ENCODE data around the gene ADGRB3.
"Not testable (repeated sequence)": the region's sequence is repeated elsewhere in the genome, so short reads cannot be mapped to it uniquely, and the experiment has no call there.

Gene ADGRB3

DNA sequence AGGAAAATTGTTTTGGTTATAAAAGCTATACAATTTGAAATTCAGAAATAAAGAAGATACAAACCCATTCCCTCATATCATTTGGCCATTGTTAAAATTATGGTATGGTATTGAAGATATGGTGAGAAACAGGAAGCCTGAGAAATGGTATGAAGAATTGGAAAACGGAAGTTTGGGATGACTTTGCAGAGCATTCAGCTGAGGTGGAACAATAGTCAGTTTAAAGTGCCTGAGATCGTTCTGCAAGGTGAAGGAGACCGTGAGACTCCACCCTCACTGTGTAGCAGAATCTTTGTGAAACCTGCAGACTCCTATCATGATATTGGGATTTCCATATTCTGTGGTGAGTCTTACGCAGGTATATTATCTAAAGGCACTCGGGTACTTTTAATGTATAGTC is 97.3 kb downstream of the ADGRB3 start:
- Mint-ChIP-seq H3K27ac (no peak overlapping the region), H3K36me3 (no peaks in the 10 kb centered on the region), H3K4me1 (no peaks in the 10 kb centered on the region), H3K9me3 (peaks cover 14% of the 10 kb centered on the region), H3K4me3 (no peak overlapping the region)
- ATAC-seq (no peak), DNase-seq (ENCODE audit: low spot score in 2 of 2) (no peak)

DNA sequence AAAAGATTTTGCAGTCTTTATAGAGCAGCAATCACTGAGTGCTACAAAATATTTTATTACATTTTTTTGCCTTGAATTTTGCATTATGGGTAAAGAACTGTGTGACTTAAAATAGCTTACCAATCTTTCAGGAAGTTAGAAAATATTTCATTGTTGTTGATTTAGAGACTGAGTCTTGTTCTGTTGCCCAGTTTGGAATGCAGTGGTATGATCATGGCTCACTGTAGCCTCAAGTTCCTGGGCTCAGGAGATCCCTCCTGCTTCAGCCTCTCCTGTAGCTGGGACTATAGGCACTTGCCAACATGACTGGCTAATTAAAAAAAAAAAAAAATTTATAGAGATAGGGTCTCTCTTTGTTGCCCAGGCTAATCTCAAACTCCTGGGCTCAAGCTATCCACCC is 100.8 kb downstream of the ADGRB3 start:
- Mint-ChIP-seq H3K27ac (no peak overlapping the region), H3K4me1 (no peaks in the 10 kb centered on the region), H3K4me3 (no peak overlapping the region), H3K36me3 (no peaks in the 10 kb centered on the region), H3K9me3 (peaks cover 12% of the 10 kb centered on the region)
- ATAC-seq (no peak), DNase-seq (ENCODE audit: low spot score in 2 of 2) (no peak)

DNA sequence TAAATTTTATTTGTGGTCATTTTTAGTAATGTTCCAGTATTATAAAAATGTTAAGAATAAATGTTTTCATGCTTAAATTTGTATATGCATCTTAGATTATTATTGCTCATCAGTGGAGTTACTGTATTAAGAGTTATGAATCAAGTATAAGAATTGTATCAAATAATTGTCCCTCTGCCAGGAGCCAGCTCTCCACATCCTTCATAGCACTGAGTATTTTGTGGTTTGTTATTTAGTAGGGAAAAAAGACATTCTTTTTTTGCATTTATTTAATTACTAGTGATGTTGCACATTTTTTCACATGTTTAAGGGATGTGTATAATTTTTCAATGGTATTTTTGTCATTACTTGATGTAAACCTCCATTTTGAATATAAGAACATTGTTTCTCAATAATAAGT is 102.0 kb downstream of the ADGRB3 start:
- peaks cover 12% of the 10 kb centered on the region for H3K9me3 Mint-ChIP-seq
- no peaks in the 10 kb centered on the region for H3K4me1 Mint-ChIP-seq
- H3K4me3 Mint-ChIP-seq, result no peak overlapping the region
- no peaks in the 10 kb centered on the region for H3K36me3 Mint-ChIP-seq
- no peak for ATAC-seq
- no peak overlapping the region for H3K27ac Mint-ChIP-seq
- no peak for DNase-seq (ENCODE audit: low spot score in 2 of 2)

DNA sequence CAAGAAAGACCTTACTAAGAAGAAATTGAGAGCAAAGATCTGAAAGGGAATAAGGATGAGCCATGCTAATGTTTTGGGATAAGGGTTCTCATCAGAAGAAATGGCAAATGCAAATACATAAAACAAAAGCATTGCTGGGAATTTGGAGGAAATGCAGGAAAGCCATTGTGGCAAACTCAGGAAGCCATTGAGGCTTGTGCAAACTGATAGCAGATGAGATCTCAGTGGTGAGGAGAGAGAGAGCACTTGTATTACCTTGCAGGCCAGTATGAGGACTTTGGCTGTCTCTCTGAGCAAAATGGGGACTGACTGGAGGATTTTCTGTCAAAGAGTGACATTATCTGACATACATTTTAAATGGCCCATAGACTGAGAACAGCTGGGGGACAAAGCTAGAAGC is 103.0 kb downstream of the ADGRB3 start:
- peaks cover 9% of the 10 kb centered on the region for H3K9me3 Mint-ChIP-seq
- H3K4me3 Mint-ChIP-seq, result no peak overlapping the region
- ATAC-seq, result no peak
- no peaks in the 10 kb centered on the region for H3K4me1 Mint-ChIP-seq
- no peak overlapping the region for H3K27ac Mint-ChIP-seq
- no peak for DNase-seq (ENCODE audit: low spot score in 2 of 2)
- no peaks in the 10 kb centered on the region for H3K36me3 Mint-ChIP-seq

DNA sequence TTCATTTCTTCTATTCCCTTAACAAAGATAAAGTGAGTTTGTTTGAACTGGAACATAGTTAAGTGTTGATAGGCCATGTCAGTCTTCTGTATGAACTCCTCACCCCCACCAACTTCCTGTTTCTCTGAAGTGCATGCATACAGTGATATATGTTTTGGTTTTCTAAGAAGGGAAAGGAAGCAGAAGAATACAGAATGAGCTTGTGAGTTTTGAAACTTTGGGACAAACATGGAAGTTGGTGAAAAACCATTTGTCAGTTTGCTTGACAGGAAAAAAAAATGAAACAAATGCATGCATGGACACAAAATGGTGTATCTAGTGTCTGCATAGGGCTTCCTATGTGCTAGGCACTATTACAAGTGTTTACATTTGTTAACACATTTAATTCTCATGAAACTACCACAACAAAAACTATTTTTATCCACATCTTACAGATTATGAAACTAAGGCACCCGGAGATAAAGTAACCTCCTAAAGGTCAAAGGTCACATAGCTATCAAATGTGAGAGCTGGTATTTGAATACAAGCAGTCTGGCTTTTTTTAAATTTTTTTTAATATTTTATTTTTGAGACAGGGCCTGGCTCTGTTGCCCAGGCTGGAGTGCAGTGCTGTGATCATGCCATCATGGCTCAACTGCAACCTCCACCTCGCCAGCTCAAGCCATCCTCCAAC is 105.9 kb downstream of the ADGRB3 start:
- DNase-seq (ENCODE audit: low spot score in 2 of 2), result no peak
- ATAC-seq, result no peak
- no peaks in the 10 kb centered on the region for H3K36me3 Mint-ChIP-seq
- no peaks in the 10 kb centered on the region for H3K9me3 Mint-ChIP-seq
- no peak overlapping the region for H3K27ac Mint-ChIP-seq
- H3K4me3 Mint-ChIP-seq, result no peak overlapping the region
- H3K4me1 Mint-ChIP-seq, result no peaks in the 10 kb centered on the region

DNA sequence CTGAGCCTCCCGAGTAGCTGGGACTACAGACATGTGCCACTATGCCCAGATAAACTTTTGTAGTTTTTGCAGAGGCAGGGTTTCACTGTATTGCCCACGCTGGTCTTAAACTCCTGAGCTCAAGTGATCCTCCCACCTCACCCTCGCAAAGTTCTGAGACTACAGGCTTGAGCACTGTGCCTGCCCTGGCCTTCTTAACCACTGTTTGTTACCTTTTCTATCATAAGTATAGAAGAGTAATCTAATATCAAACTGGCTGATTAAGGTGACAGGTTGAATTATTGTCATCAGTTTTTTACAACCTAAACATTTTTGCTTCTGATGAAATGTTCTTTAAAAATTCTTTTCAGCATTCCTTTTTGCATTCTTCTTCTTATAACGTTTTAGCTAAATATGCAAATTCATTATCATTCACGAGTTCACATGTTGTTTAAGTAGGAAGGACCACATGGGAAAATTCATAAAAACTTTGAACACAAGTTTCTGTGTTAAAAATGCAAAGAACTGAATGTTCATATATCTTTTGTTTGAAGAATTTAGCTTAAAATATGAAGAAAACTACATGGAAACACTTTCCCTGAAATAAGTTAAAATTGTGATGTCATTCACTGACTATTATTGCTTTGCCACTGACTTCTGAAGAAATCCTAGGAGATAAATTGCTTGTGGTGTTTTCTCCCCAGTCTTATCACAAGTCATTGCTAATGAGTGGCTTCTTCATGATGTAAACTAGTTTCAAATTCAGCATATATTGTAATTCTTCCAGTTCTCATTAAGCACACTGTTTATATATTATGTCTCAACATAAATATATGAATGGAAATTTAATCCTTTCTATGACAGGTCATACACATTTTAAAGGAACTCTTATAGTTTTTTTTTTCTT is 106.7 kb downstream of the ADGRB3 start:
- no peak overlapping the region for H3K27ac Mint-ChIP-seq
- no peak for ATAC-seq

DNA sequence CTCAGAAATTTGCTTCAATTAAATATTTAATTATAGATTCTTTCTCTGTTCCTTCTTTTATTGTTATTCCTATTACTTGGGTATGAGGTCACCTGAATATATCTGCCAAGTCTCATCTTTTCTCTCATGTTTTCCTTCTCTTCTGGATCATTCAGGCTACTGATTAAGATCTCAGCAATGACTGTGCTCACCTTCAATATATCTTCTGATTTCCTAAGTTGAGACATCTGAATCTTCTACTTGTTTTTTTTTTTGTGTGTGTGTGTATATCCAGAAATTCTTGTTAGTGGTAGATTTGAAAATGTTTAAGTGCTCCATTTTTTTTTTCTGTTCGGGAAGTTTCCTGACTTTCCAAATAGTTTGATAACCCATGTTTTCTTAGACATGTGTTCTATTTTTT is 108.0 kb downstream of the ADGRB3 start:
- ATAC-seq, result no peak
- no peak for DNase-seq (ENCODE audit: low spot score in 2 of 2)
- Mint-ChIP-seq H3K27ac (no peak overlapping the region), H3K4me1 (no peaks in the 10 kb centered on the region), H3K36me3 (no peaks in the 10 kb centered on the region), H3K4me3 (no peak overlapping the region), H3K9me3 (peaks cover 5% of the 10 kb centered on the region)

More for the DNA sequence above, 106.7 kb downstream of the ADGRB3 start:
- no peak for DNase-seq (ENCODE audit: low spot score in 2 of 2)
- Mint-ChIP-seq H3K9me3 (peaks cover 4% of the 10 kb centered on the region), H3K4me3 (no peak overlapping the region), H3K36me3 (no peaks in the 10 kb centered on the region), H3K4me1 (no peaks in the 10 kb centered on the region)

DNA sequence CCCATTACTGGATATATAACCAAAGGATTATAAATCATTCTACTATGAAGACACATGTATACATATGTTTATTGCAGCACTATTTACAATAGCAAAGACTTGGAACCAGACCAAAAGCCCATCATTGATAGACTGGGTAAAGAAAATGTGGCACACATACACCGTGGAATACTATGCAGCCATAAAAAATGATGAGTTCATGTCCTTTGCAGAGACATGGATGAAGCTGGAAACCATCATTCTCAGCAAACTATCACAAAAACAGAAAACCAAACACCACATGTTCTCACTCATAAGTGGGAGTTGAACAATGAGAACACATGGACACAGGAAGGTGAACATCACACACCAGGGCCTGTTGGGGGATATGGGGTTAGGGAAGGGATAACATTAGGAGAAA is 109.3 kb downstream of the ADGRB3 start:
- not testable (repeated sequence) for H3K27ac Mint-ChIP-seq; ATAC-seq; H3K4me3 Mint-ChIP-seq; H3K4me1 Mint-ChIP-seq; DNase-seq (ENCODE audit: low spot score in 2 of 2); H3K9me3 Mint-ChIP-seq; H3K36me3 Mint-ChIP-seq

DNA sequence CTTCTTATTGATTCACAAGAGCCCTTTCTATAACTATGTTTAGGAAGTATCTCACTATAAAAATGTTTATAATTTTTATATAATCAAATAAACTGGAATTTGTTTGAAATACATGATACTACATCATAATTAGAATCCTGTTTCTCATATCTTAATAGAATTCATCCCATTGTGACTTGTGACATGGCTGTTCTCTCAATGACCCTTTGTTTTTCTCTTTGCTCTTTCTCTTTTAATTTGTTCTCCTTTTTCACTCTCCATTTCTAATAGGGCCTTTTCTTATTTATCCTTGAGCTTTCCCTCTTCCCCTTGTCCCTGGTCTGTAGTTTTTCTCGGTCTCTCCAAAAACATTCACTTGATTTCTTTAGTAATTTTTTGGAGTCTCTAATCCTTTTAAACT is 111.3 kb downstream of the ADGRB3 start:
- no peak for DNase-seq (ENCODE audit: low spot score in 2 of 2)
- Mint-ChIP-seq H3K27ac (no peak overlapping the region), H3K4me1 (no peaks in the 10 kb centered on the region), H3K9me3 (peaks cover 10% of the 10 kb centered on the region), H3K36me3 (no peaks in the 10 kb centered on the region), H3K4me3 (no peak overlapping the region)
- ATAC-seq, result no peak

DNA sequence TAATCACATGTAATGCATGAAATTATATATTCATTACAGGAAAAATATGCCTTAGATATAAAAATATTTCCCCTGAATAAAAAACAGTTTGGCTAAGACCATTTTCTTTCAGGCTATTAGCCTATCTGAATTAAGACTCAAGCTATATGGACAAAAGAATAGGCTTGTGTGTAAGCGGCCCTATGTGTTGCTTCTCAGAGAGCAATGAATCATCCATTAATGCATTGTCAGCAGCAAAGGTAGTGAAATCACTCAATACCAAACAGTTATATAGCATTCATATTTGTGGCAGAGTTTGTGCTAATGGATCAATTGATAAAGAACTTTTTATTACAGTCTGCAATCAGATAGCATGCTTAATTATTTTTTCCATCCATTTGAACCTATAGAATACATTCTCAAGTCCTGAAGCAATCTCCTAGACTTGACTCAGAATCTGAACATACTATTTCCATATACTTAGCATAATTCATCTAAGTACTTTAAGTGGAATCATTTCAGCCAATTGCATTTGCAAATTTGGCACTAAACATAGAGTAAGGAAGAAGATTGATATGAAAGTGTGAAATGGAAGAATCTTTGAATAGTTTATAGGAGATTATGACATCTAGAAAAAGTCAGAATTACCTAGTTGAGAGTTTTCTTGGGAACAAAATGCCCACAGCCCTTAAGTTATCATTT is 112.2 kb downstream of the ADGRB3 start:
- Mint-ChIP-seq H3K4me1 (no peaks in the 10 kb centered on the region), H3K36me3 (no peaks in the 10 kb centered on the region), H3K27ac (no peak overlapping the region), H3K4me3 (no peak overlapping the region), H3K9me3 (peaks cover 10% of the 10 kb centered on the region)
- ATAC-seq (no peak), DNase-seq (ENCODE audit: low spot score in 2 of 2) (no peak)

DNA sequence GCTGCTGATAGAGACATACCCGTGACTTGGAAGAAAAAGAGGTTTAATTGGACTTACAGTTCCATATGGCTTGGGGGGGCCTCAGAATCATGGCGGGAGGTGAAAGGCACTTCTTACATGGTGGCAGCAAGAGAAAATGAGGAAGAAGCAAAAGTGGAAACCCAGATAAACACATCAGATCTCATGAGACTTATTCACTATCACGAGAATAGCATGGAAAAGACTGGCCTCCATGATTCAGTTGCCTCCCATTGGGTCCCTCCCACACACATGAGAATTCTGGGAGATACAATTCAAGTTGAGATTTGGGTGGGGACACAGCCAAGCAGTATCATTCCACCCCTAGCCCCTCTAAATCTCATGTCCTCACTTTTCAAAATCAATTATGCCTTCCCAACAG is 112.8 kb downstream of the ADGRB3 start:
- ATAC-seq; H3K4me1 Mint-ChIP-seq; DNase-seq (ENCODE audit: low spot score in 2 of 2); H3K4me3 Mint-ChIP-seq; H3K27ac Mint-ChIP-seq; H3K36me3 Mint-ChIP-seq: not testable (repeated sequence)
- H3K9me3 Mint-ChIP-seq, result peaks cover 10% of the 10 kb centered on the region

DNA sequence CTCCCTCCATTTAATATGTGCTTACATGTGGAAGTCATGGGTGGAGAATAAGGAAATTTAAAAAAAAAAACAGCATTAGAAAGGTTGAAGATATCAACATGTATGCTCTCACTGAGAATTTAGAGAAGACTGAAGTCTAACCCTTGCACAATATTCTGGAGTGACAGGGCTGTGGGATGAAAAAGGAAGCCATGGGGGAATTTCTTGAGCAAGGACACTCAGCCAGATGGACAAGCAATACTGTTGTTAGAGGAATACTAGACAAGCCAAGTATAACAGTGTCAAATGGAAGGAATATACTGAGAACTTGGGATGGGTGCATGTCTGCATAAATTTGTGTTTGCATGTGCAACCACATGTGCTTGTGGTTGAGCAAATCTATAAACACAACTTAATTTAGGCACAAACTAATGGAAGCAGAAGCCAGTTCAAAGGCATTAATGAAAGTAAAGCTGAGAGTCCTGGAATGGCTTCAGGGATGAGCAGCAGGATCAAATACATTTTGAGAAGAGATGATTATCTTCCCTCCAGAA is 119.7 kb downstream of the ADGRB3 start:
- no peak overlapping the region for H3K27ac Mint-ChIP-seq
- H3K36me3 Mint-ChIP-seq, result no peaks in the 10 kb centered on the region
- no peak for DNase-seq (ENCODE audit: low spot score in 2 of 2)
- H3K4me3 Mint-ChIP-seq, result no peak overlapping the region
- H3K4me1 Mint-ChIP-seq, result no peaks in the 10 kb centered on the region
- ATAC-seq, result no peak
- peaks cover 20% of the 10 kb centered on the region for H3K9me3 Mint-ChIP-seq

DNA sequence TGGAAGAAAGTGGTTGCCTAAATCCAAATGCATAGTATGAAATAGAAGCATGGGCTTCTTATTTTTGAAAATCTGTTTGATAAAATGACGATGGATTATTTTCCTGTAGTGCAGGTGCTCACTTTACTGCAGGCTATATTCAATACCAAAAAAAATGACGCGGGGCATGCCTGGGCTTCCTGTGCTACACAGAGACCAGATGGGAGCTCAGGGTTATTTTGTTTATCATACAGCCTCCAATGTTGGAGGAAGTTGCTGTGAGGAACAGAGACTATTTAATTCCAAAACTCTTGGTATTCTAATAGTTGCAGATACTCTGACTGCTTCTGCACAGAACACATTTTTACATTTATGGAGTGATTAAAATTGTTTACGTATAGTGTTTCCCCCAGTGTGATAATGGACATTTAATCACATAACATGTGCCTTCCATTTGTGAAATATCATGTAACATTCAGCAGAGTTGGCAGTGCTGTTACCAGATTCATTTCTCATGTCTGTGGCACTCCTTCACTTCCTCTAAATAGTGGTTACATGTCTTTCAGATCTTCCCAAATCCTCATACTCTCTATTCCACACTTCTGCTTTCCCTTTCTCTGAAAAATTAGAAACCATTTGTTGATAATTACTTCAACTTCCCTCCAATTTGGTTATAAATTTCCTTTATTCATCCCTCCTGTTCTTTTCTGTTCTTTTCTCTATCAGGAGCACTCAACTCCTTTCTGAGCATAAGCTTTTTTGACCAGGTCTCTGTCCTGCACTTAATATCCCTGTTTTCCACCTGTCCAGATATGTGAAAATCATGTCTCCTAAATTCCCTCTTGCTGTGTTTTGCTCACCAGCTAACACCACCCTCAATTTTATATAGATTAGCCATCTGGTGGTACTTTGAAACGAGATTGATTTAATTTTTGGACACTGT is 121.6 kb downstream of the ADGRB3 start:
- Mint-ChIP-seq H3K27ac (no peak overlapping the region), H3K9me3 (peaks cover 16% of the 10 kb centered on the region), H3K4me1 (no peaks in the 10 kb centered on the region), H3K4me3 (no peak overlapping the region), H3K36me3 (no peaks in the 10 kb centered on the region)
- ATAC-seq (no peak), DNase-seq (ENCODE audit: low spot score in 2 of 2) (no peak)

DNA sequence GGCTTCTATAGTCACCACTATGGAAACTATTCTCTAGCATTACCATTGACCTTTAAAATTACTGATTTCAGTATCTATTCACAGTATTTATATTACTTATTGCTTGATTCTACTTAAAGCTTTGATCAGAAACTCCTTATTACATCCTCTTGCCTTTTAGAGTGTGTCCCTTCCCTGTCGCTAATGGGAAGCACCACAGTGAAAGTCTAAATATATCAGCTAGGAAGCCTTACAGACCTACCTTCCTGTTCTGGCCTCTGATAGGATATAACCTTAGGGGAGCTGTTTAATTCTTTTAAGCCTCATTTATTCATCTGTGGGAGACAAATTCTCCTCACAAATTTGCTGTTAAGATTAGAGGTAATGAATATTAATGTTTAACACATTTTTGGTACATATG is 122.7 kb downstream of the ADGRB3 start:
- no peak overlapping the region for H3K27ac Mint-ChIP-seq
- ATAC-seq, result no peak

DNA sequence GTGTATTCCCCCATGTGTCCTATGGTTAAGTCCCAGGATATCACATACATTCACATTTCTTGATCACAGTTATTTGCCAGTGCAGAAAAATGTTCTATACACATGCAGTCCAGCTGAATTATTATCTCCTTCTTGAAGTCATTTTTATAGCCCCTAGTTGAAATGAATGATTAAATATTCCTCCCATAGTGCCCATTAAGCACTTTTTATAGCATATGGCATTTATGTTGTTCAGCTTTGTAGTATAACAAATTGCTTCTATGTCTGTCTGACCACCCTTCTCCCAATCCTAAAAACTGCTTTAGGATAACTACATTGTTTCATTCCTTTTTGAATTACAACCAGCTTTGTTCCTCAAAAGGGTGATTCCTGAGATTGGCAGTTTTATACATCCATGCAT is 123.5 kb downstream of the ADGRB3 start:
- H3K27ac Mint-ChIP-seq, result no peak overlapping the region
- no peak for ATAC-seq
- H3K36me3 Mint-ChIP-seq, result no peaks in the 10 kb centered on the region
- H3K4me3 Mint-ChIP-seq, result no peak overlapping the region
- no peaks in the 10 kb centered on the region for H3K4me1 Mint-ChIP-seq
- no peak for DNase-seq (ENCODE audit: low spot score in 2 of 2)
- peaks cover 14% of the 10 kb centered on the region for H3K9me3 Mint-ChIP-seq

More for the DNA sequence above, 122.7 kb downstream of the ADGRB3 start:
- Mint-ChIP-seq H3K36me3 (no peaks in the 10 kb centered on the region), H3K4me3 (no peak overlapping the region), H3K9me3 (peaks cover 19% of the 10 kb centered on the region), H3K4me1 (no peaks in the 10 kb centered on the region)
- DNase-seq (ENCODE audit: low spot score in 2 of 2), result no peak

Measured in stimulated activated effector memory CD8-positive, alpha-beta T cell treated with anti-CD3 and anti-CD28 coated beads, Interleukin-12 subunit alpha, Interleukin-12 subunit beta, amount 100 ng/mL, for 72 hours (primary cell).